ENCODE measurements around the gene CLHC1. TPM values are rescaled to one million over a fixed set of nuclear protein-coding genes. Genes with fewer than 3 reads are reported as not detected.

The CLHC1 gene
- total RNA-seq, 1 experiment from 2014 or later = 9.2 TPM

- H2AK5ac ChIP-seq (ENCODE audit: insufficient read length, low read length) = no peak overlapping the region
- H3K4me1 ChIP-seq (ENCODE audit: insufficient read depth, low read length) = no peaks in the 10 kb centered on the region
- no peak overlapping the region for H3K9ac ChIP-seq (ENCODE audit: extremely low read depth, insufficient read length, low read length)
- TF ChIP-seq CTCF (conservative IDR thresholded peaks at IDR 0.05) = no peak
- no peak overlapping the region for H2BK5ac ChIP-seq (ENCODE audit: insufficient read length, low read length)
- no peak overlapping the region for H3K56ac ChIP-seq (ENCODE audit: insufficient read length, low read depth, low read length)
- peak overlapping the region in 1 of 3 experiments; percentile 92; a peak in 2 of 7 replicates for H3K27ac Mint-ChIP-seq
- H3K9me3 Mint-ChIP-seq = no peaks in the 10 kb centered on the region
- H3K4ac ChIP-seq (ENCODE audit: low read depth, low read length) = no peak overlapping the region
- no peak overlapping the region for H2BK120ac ChIP-seq (ENCODE audit: low read depth, low read length, poor library complexity, severe bottlenecking)
- no peak overlapping the region for H2AFZ ChIP-seq (ENCODE audit: low read length)
- no peak overlapping the region for H2BK12ac ChIP-seq (ENCODE audit: insufficient read length, low read depth, low read length)
- H3K79me1 ChIP-seq (ENCODE audit: insufficient read depth, low read depth, low read length, poor library complexity, severe bottlenecking) = no peaks in the 10 kb centered on the region
- no peak overlapping the region for H3K4me3 Mint-ChIP-seq
- peaks cover 12 to 18% of the 10 kb centered on the region in 2 experiments for H3K4me1 Mint-ChIP-seq
- no peak overlapping the region for H4K8ac ChIP-seq (replicated peaks; ENCODE audit: insufficient read length, low read depth, low read length)
- H3K27me3 ChIP-seq (ENCODE audit: insufficient read depth, low read length) = no peaks in the 10 kb centered on the region
- H3K9me3 ChIP-seq (ENCODE audit: control insufficient read depth, low read depth, low read length) = no peaks in the 10 kb centered on the region
- DNase-seq = no peak
- H3K4me2 ChIP-seq (ENCODE audit: insufficient read depth, insufficient read length, low read length) = no peak overlapping the region
- no peaks in the 10 kb centered on the region for H3K36me3 Mint-ChIP-seq (ENCODE audit: insufficient read depth in 1 of 3, low read depth in 3 of 3)
- no peaks in the 10 kb centered on the region for H4K20me1 ChIP-seq (ENCODE audit: control insufficient read depth, insufficient read depth, insufficient read length)
- H3K27me3 Mint-ChIP-seq (ENCODE audit: low read depth) = no peaks in the 10 kb centered on the region
- H2BK20ac ChIP-seq (ENCODE audit: low read depth, low read length, poor library complexity, severe bottlenecking) = no peak overlapping the region
- no peak overlapping the region for H3K18ac ChIP-seq (ENCODE audit: insufficient read length, low read depth, low read length)
- H4K91ac ChIP-seq (ENCODE audit: insufficient read length, low read depth, low read length) = no peak overlapping the region
- no peak overlapping the region for H4K5ac ChIP-seq (ENCODE audit: insufficient read length, low read depth, low read length)
- no peaks in the 10 kb centered on the region for H3K23me2 ChIP-seq (ENCODE audit: insufficient read length, low read depth, low read length, poor library complexity, severe bottlenecking)
- no peak overlapping the region for H3T11ph ChIP-seq (ENCODE audit: low read length)
- no peak overlapping the region for H2BK15ac ChIP-seq (ENCODE audit: low read depth, low read length)
- H3K27ac ChIP-seq (ENCODE audit: insufficient read length, low read depth, low read length) = peak overlapping the region; percentile 30
- WGBS (ENCODE audit: extremely low coverage, insufficient read length, low lambda C conversion rate) = no CpG with 5 or more reads among the region's 2 CpGs
- no peak overlapping the region for H3K14ac ChIP-seq (ENCODE audit: insufficient read depth, low read length)
- H3K79me2 ChIP-seq (ENCODE audit: insufficient read depth, low read length) = no peaks in the 10 kb centered on the region
- no peak overlapping the region for H3K23ac ChIP-seq (ENCODE audit: insufficient read length, low read depth, low read length)
Measured at GRCh38 chr2:55173438-55174054, 58.5 kb downstream of the CLHC1 start.

All from H9 (cell line).